ENCODE results near the gene ANKS1A.

The ANKS1A gene

GRCh38 chr6:34924831-34925625 is 36.0 kb downstream of the ANKS1A start:
- TF ChIP-seq CTCF (IDR thresholded peaks at IDR 0.05; ENCODE audit: unreplicated experiment in 3 of 3), result no peak
- Mint-ChIP-seq H3K9me3 (no peaks in the 10 kb centered on the region), H3K36me3 (ENCODE audit: low read depth) (peaks cover under 1% of the 10 kb centered on the region), H3K4me1 (peaks cover 4% of the 10 kb centered on the region), H3K27me3 (ENCODE audit: low read depth) (no peaks in the 10 kb centered on the region), H3K27ac (peak overlapping the region; percentile 37 to 74 (median 58)), H3K4me3 (no peak overlapping the region)

GRCh38 chr6:34926655-34927054 is 37.6 kb downstream of the ANKS1A start:
- no peaks in the 10 kb centered on the region for H3K27me3 Mint-ChIP-seq (ENCODE audit: low read depth)
- H3K4me3 Mint-ChIP-seq, result no peak overlapping the region

GRCh38 chr6:34928220-34928619 is 39.2 kb downstream of the ANKS1A start:
- Mint-ChIP-seq H3K27ac (no peak overlapping the region), H3K9me3 (no peaks in the 10 kb centered on the region), H3K4me3 (no peak overlapping the region), H3K27me3 (ENCODE audit: low read depth) (no peaks in the 10 kb centered on the region), H3K36me3 (ENCODE audit: low read depth) (no peaks in the 10 kb centered on the region), H3K4me1 (peaks cover 4% of the 10 kb centered on the region)
- TF ChIP-seq CTCF (IDR thresholded peaks at IDR 0.05; ENCODE audit: unreplicated experiment in 3 of 3), result no peak

More at GRCh38 chr6:34926655-34927054, 37.6 kb downstream of the ANKS1A start:
- Mint-ChIP-seq H3K4me1 (peaks cover 4% of the 10 kb centered on the region), H3K36me3 (ENCODE audit: low read depth) (no peaks in the 10 kb centered on the region), H3K27ac (no peak overlapping the region), H3K9me3 (no peaks in the 10 kb centered on the region)
- no peak for TF ChIP-seq CTCF (IDR thresholded peaks at IDR 0.05; ENCODE audit: unreplicated experiment in 3 of 3)

- Mint-ChIP-seq H3K27me3 (ENCODE audit: low read depth) (no peaks in the 10 kb centered on the region), H3K9me3 (no peaks in the 10 kb centered on the region), H3K27ac (no peak overlapping the region), H3K4me1 (peaks cover 6% of the 10 kb centered on the region), H3K4me3 (no peak overlapping the region), H3K36me3 (ENCODE audit: low read depth) (no peaks in the 10 kb centered on the region)
- no peak for TF ChIP-seq CTCF (IDR thresholded peaks at IDR 0.05; ENCODE audit: unreplicated experiment in 3 of 3)
Measured at GRCh38 chr6:34928695-34929094, 39.6 kb downstream of the ANKS1A start.

- Mint-ChIP-seq H3K4me1 (peaks cover 12% of the 10 kb centered on the region), H3K9me3 (no peaks in the 10 kb centered on the region), H3K27ac (no peak overlapping the region), H3K27me3 (ENCODE audit: low read depth) (no peaks in the 10 kb centered on the region), H3K36me3 (ENCODE audit: low read depth) (no peaks in the 10 kb centered on the region), H3K4me3 (no peak overlapping the region)
- TF ChIP-seq CTCF (IDR thresholded peaks at IDR 0.05; ENCODE audit: unreplicated experiment in 3 of 3), result no peak
Measured at GRCh38 chr6:34929241-34929978, 40.4 kb downstream of the ANKS1A start.
